Esophagus muscularis mucosa (tissue), 4 donors: ENCODE results near the gene LMF1. TPM values are rescaled to one million over a fixed set of nuclear protein-coding genes. Genes with fewer than 3 reads are reported as not detected.

Experiments
- DNase-seq: peaks from one replicate; pipeline ENCODE4 v3.0.0-alpha.2; 2017; ENCODE audit errors: extremely low spot score
- H3K27ac ChIP-seq, 4 donors: fragments of 200-600 bp; sonication (generic); replicated peaks in 1 of 4; 1 replicate in 3 of 4; 2 replicates in 1 of 4; pipeline ENCODE4 v1.5.1; 2016 to 2019; ENCODE audit warnings: mild to moderate bottlenecking in 1 of 4
- H3K27me3 ChIP-seq, 4 donors: fragments of 200-600 bp; sonication (generic); one replicate each; pipeline versions ENCODE4 v1.5.1 to v1.6.0; 2016 to 2019
- H3K36me3 ChIP-seq, 4 donors: fragments of 200-600 bp; sonication (generic); one replicate each; pipeline ENCODE4 v1.5.1; 2016 to 2019
- H3K4me1 ChIP-seq, 4 donors: fragments of 200-600 bp; sonication (generic); one replicate each; pipeline ENCODE4 v1.5.1; 2016 to 2019
- H3K4me3 ChIP-seq, 4 donors: fragments of 200-600 bp; sonication (generic); 1 replicate in 2 of 4; 2 replicates in 2 of 4; pipeline ENCODE4 v1.5.1; 2016 to 2019; ENCODE audit warnings: mild to moderate bottlenecking in 4 of 4, moderate library complexity in 1 of 4
- H3K9me3 ChIP-seq, 4 donors: fragments of 200-600 bp; sonication (generic); 1 replicate in 3 of 4; 2 replicates in 1 of 4; pipeline ENCODE4 v1.5.1; 2016 to 2019
- EP300 ChIP-seq: sonication (generic); formaldehyde crosslinking; IDR thresholded peaks from one replicate; pipeline ENCODE4 v1.6.1; 2017; ENCODE audit warnings: antibody characterized with exemption
- POLR2A ChIP-seq: fragments of 450-650 bp; IDR thresholded peaks from one replicate; pipeline ENCODE4 v1.6.1; 2017; ENCODE audit warnings: antibody characterized with exemption, moderate library complexity, mild to moderate bottlenecking, low read depth
- POLR2AphosphoS5 ChIP-seq, 2 donors: sonication (generic); formaldehyde crosslinking; IDR thresholded peaks; one replicate each; pipeline ENCODE4 v1.6.1; 2017; ENCODE audit warnings: antibody characterized with exemption in 2 of 2
- WGBS: methylation state at CpG from one replicate; pipeline ENCODE4 v1.1.5; 2018; 5-methylcytosine and 5-hydroxymethylcytosine counted together
- intact Hi-C: fragments of 100-400 bp; cut with DNase I; formaldehyde crosslinking; loops from one replicate; pipeline ENCODE4 v1.15.1; 2023
- total RNA-seq, 4 donors: library from RNA; depleted of rRNA; stranded (reverse); fragments of >200 nt; gene quantifications; one replicate each; pipeline versions ENCODE4 v1.1.0 to v1.2.1, GENCODE V29; 2016
- TF ChIP-seq, protein P1 (sequence below), 3 experiments: fragments of 200-600 bp in 2 of 3; fragments of 450-650 bp in 1 of 3; sonication (generic) in 2 of 3; IDR thresholded peaks; one replicate each; pipeline ENCODE4 v1.5.1; 2017 to 2019; ENCODE audit warnings: antibody characterized with exemption in 3 of 3, mild to moderate bottlenecking in 2 of 3, moderate library complexity in 1 of 3

LMF1 gene
- total RNA-seq, 4 donors from 2014 or later = 14.5 to 32.0 (median 23.8) TPM

DNA sequence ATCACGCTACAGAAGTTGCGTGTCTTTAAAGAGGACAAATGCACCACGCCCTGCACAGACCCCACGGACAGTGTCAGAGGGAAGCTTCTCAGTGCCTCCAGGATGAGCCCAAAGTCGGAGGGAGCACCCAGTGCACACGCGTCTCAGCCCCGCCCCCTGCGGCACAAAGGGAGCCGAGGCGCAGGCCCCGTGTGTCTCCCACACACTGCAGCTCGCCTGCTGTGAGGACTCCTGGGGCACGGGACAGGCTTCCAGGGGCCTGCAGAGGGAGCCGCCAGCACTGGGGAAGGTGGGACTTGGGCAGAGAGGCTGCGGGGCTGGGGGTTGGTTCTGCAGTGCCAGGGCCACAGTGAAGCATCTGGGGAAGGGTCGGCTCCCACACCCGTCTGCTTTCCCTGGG lies 77.4 kb downstream of the LMF1 start:
- 89% methylated on average over 12 of the region's 18 CpGs for WGBS
- intact Hi-C loops = no loop called here
- TF ChIP-seq, protein P1, sequence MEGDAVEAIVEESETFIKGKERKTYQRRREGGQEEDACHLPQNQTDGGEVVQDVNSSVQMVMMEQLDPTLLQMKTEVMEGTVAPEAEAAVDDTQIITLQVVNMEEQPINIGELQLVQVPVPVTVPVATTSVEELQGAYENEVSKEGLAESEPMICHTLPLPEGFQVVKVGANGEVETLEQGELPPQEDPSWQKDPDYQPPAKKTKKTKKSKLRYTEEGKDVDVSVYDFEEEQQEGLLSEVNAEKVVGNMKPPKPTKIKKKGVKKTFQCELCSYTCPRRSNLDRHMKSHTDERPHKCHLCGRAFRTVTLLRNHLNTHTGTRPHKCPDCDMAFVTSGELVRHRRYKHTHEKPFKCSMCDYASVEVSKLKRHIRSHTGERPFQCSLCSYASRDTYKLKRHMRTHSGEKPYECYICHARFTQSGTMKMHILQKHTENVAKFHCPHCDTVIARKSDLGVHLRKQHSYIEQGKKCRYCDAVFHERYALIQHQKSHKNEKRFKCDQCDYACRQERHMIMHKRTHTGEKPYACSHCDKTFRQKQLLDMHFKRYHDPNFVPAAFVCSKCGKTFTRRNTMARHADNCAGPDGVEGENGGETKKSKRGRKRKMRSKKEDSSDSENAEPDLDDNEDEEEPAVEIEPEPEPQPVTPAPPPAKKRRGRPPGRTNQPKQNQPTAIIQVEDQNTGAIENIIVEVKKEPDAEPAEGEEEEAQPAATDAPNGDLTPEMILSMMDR (IDR thresholded peaks at IDR 0.05) = no peak
- no peak for TF ChIP-seq POLR2AphosphoS5 (IDR thresholded peaks at IDR 0.05)
- no peak for TF ChIP-seq EP300
- no peak for TF ChIP-seq POLR2A
- Histone ChIP-seq H3K4me3 (no peak overlapping the region), H3K36me3 (peaks cover 0 to 50% (median 23%) of the 10 kb centered on the region in 4 donors), H3K27ac (no peak overlapping the region), H3K4me1 (no peaks in the 10 kb centered on the region), H3K9me3 (no peaks in the 10 kb centered on the region), H3K27me3 (no peaks in the 10 kb centered on the region)
- DNase-seq = no peak

DNA sequence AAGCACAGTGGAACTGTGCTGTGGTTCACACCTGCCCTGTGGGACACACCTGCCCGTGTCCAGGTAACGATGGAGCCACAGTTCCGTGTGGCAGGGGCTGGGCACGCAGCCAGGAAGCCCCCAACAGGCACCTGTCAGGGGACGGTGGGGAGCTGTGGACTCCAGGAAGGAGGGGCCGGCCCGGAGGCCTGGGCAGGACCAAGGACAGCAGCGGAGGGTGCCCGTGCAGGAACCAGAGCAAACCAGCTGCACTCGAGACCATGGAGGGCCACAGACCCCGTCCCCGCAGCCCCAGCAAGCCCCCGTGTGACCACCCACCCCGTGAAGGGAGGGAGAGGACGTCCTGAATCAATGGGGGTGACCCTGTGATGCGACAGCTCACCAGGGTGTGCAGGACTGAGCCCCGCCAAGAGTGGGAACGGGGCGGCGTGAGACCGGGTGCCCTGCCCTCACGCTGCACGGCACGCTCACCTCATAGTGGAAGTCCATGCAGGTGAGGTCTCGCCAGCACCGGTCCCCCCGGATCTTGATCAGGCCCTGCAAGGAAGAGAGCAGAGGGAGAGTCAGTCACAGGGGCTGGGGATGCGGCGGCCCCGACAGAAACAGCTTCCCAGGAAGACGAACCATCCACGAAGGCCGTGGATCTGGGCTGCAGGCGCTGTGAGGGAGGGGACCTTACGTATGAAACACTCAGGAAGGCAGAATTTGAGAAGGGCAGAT lies 78.1 kb downstream of the LMF1 start:
- no peak overlapping the region for H3K4me3 ChIP-seq
- peaks cover 0 to 50% (median 26%) of the 10 kb centered on the region in 4 donors for H3K36me3 ChIP-seq
- H3K9me3 ChIP-seq = no peaks in the 10 kb centered on the region
- TF ChIP-seq POLR2A (no peak), POLR2AphosphoS5 (IDR thresholded peaks at IDR 0.05) (no peak), EP300 (no peak)
- TF ChIP-seq, protein P1 (IDR thresholded peaks at IDR 0.05) = no peak
- WGBS = 85% methylated on average over 18 of the region's 35 CpGs
- no peaks in the 10 kb centered on the region for H3K27me3 ChIP-seq
- intact Hi-C loops = no loop called here
- no peak overlapping the region for H3K27ac ChIP-seq
- no peak for DNase-seq
- peaks cover 0 to under 1% (median 0%) of the 10 kb centered on the region in 4 donors for H3K4me1 ChIP-seq

- no peaks in the 10 kb centered on the region for H3K27me3 ChIP-seq
- H3K4me1 ChIP-seq = peaks cover 0 to 7% (median 2%) of the 10 kb centered on the region in 4 donors
- no peak for TF ChIP-seq EP300
- no peak for TF ChIP-seq POLR2A
- no peak for TF ChIP-seq POLR2AphosphoS5 (IDR thresholded peaks at IDR 0.05)
- TF ChIP-seq, protein P1 (IDR thresholded peaks at IDR 0.05) = no peak
- intact Hi-C loops = no loop called here
- no peak overlapping the region for H3K27ac ChIP-seq
- H3K36me3 ChIP-seq = peaks cover 0 to 55% (median 28%) of the 10 kb centered on the region in 4 donors
- H3K4me3 ChIP-seq = no peak overlapping the region
- H3K9me3 ChIP-seq = no peaks in the 10 kb centered on the region
- WGBS = 95% methylated on average over 18 of the region's 19 CpGs
- no peak for DNase-seq
Observed at GRCh38 chr16:892006-892405, 78.8 kb downstream of the LMF1 start.

DNA sequence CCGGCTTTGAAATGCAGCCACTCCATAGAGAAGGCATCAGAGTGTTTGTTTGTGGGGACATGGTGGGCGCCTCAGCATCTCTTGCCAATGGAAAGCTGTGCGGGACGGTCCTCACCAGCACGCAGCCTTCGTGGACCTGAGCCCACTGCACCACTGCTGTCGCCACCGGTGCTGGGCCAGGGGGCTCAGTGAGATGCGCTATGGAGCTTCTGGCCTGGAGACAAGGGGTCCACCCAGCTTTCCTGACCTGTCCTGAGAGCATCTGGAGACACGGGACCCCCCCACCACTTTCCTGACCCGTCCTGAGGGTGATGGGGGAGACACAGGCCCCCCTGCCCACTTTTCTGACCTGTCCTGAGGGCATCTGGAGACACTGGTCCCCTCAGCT lies 79.4 kb downstream of the LMF1 start:
- intact Hi-C loops = no loop called here
- no peak for TF ChIP-seq EP300
- Histone ChIP-seq H3K27ac (no peak overlapping the region), H3K27me3 (no peaks in the 10 kb centered on the region), H3K4me1 (peaks cover 0 to 11% (median 4%) of the 10 kb centered on the region in 4 donors), H3K9me3 (no peaks in the 10 kb centered on the region), H3K36me3 (peaks cover 0 to 55% (median 28%) of the 10 kb centered on the region in 4 donors), H3K4me3 (no peak overlapping the region)
- DNase-seq = no peak
- 89% methylated on average over 5 of the region's 11 CpGs for WGBS

- H3K36me3 ChIP-seq = peaks cover 0 to 56% (median 27%) of the 10 kb centered on the region in 4 donors
- intact Hi-C loops = no loop called here
- TF ChIP-seq POLR2A (no peak), POLR2AphosphoS5 (IDR thresholded peaks at IDR 0.05) (no peak)
- TF ChIP-seq, protein P1 (IDR thresholded peaks at IDR 0.05) = no peak
- H3K9me3 ChIP-seq = peaks cover 0 to 4% (median 0%) of the 10 kb centered on the region in 4 donors
- DNase-seq = no peak
- H3K4me3 ChIP-seq = no peak overlapping the region
- WGBS = 89% methylated on average over 10 of the region's 20 CpGs
- H3K27ac ChIP-seq = no peak overlapping the region
- no peaks in the 10 kb centered on the region for H3K27me3 ChIP-seq
- peaks cover 0 to 11% (median 4%) of the 10 kb centered on the region in 4 donors for H3K4me1 ChIP-seq
Observed at GRCh38 chr16:890716-891352, 80.0 kb downstream of the LMF1 start.
